AG20443 (cell line): ENCODE results near the gene PNMA3.
"Not testable (repeated sequence)": the region's sequence is repeated elsewhere in the genome, so short reads cannot be mapped to it uniquely, and the experiment has no call there.

Experiments used
- DNase-seq: peaks from one replicate; pipeline ENCODE4 v3.0.0; 2012; ENCODE audit warnings: low spot score, mixed read lengths

PNMA3 gene

DNA sequence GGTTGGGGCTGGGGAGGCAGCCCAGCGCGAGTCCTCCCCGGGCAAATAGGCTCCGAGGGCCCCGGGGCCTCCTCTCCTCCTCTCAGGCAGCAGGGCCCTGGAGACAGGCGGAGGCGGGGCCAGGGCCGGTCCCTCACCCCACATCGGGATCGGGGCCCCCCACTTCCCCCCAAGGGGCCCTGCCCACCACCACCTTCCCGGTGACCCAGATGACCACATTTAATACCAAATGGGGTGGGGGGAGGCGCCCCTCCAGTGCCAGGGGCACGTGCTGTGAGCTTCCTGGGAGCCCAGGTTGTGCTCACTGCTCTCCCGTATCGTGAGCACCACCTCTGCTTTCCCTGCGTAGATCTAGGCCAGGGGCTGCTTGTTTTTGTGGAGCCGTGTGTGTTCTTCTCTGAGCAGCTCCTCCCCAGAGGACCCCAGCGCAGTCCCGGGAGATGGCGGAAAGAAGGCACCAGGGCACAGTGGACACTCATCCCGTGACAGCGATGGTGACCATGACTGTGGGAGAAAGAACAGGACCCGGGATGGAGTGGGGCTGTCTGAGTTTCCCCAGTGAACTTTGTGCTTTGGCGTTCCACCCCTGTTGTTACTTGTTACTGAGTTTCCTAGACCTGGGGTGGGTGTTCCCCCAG is 18.1 kb downstream of the PNMA3 start:
- no peak for DNase-seq

DNA sequence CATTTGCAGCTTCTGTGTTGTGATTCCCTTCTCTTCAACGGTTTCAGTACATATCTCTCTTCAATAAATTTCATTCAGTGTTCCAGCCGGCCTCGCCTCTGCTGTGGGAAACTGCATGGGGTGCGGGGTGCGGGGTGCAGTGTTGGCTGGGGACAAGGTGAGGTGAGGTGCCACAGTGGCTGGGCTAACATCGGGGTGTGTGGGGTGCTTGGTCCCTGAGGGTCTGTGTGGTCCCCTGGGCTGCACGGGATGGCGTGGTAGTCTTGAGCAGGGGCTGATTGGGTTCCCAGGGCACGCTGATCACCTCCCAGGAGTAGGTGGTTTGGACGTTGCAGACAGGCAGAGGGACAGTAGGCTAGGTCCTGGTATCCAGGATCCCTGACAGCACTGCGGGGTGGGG is 18.7 kb downstream of the PNMA3 start:
- no peak for DNase-seq

DNA sequence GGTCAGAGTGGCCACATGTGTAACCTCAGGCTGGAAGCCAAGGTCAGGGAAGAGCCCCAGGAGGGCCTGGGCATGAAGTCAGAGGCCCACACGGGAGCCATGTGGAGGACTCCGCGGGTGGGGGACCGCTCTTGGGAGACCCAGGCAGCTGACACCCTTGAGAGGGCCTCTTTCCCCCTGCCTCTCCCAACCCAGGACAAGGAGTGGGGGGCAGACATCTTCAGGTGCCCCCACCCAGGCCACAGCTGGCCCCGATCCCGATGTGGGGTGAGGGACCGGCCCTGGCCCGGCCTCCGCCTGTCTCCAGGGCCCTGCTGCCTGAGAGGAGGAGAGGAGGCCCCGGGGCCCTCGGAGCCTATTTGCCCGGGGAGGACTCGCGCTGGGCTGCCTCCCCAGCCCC is 19.1 kb downstream of the PNMA3 start:
- no peak for DNase-seq

DNA sequence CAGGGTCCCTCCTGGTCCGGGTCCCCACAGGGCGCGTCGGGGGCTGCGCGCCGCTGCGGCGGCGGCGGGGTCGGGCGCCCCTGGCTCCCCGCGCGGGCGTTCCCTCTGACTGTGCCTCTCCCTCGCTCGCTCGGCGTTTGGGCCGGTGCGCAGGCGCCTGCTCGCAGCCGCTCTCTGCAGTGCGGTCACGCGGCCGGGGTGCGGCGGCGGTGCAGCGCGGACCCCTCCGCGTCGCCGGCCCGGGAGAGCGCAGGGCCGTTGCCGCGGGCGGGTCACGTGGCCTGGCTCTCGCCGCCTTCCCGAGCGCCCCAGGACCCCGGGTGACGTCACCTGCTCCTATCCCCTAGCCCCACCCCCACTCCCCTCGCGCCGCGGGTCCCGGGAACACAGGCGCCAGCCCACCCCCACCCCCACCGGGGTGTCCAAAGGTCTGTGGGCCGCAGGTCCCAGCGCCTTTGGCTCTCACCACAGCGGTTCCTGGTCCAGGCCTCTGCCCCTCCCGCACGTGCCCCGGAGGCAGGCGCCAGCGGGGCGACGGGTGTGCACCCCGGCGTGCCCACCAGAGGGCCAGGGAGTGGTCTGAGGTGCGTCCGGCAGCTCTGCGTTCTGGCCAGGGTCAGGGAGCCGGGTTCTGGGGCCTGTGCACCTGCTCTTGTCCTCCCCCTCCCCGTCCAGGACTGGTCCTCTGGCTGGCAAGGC is 21.3 kb downstream of the PNMA3 start:
- DNase-seq: not testable (repeated sequence)

GRCh38 chrX:153083238-153083923 is 27.1 kb downstream of the PNMA3 start:
- not testable (repeated sequence) for DNase-seq

GRCh38 chrX:153102418-153102817 is 46.1 kb downstream of the PNMA3 start:
- no peak for DNase-seq

DNA sequence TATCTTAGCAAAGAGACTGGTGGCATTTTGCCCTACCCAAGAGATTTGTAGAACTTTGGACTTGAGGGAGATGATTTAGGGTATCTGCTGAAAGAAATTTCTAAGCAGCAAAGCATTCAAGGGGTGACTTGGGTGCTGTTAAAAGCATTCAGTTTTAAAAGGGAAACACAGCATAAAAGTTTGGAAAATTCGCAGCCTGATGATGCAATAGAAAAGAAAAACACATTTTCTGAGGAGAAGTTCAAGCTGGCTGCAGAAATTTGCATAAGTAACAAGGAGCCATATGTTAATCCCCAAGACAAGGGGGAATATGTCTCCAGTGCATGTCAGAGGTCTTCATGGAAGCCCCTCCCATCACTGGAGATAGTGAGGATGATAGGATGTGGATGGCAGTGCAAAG is 48.7 kb downstream of the PNMA3 start:
- DNase-seq: not testable (repeated sequence)

GRCh38 chrX:153106092-153106801 is 50.0 kb downstream of the PNMA3 start:
- not testable (repeated sequence) for DNase-seq
